B cell (primary cell): Measurements from ENCODE around the gene LIPE. TPM values are rescaled to one million over a fixed set of nuclear protein-coding genes. Genes with fewer than 3 reads are reported as not detected.

Experiments used
- ATAC-seq: fragments of 200-7000 bp; cut with Tn5 transposase; one replicate; pipeline ENCODE4 v1.10.0; 2021; ENCODE audit warnings: low read depth, mild to moderate bottlenecking, moderate number of reproducible peaks, moderate library complexity
- CTCF ChIA-PET: fragments of 350-600 bp; sonication (Branson Sonifier 250); formaldehyde crosslinking; loops from one replicate; lab custom pipeline; 2021; ENCODE audit warnings: antibody characterized with exemption, inconsistent platforms; lab: Charles Lee
- POLR2A ChIA-PET: fragments of 350-600 bp; sonication (Branson Sonifier 250); formaldehyde crosslinking; loops from one replicate; lab custom pipeline; 2021; ENCODE audit warnings: antibody characterized with exemption; lab: Charles Lee
- DNase-seq: peaks from one replicate; pipeline ENCODE4 v3.0.0; 2013
- H2AFZ ChIP-seq: 2 replicates; pipeline ENCODE4 v1.6.1; 2012; ENCODE audit warnings: mild to moderate bottlenecking, low read depth, low read length; ENCODE audit not compliant: insufficient read depth, poor library complexity, severe bottlenecking
- H3K27ac ChIP-seq, 2 donors: 1 replicate in 1 of 2; 2 replicates in 1 of 2; pipeline ENCODE4 v1.5.1; 2012 to 2013; ENCODE audit warnings: low read length in 2 of 2, mild to moderate bottlenecking in 2 of 2, moderate library complexity in 1 of 2
- H3K27me3 ChIP-seq, 4 experiments: fragments of 200-600 bp in 1 of 4; sonication (generic) in 1 of 4; replicated peaks in 1 of 4; 1 replicate in 2 of 4; 2 replicates in 2 of 4; pipeline versions ENCODE4 v1.6.1 to v1.7.0; 2013 to 2016; ENCODE audit warnings: low read length in 3 of 4, mild to moderate bottlenecking in 2 of 4, mixed read lengths in 1 of 4, moderate library complexity in 1 of 4; ENCODE audit not compliant: insufficient read depth in 4 of 4, control insufficient read depth in 3 of 4; ENCODE audit errors: control extremely low read depth in 1 of 4
- H3K36me3 ChIP-seq, 2 experiments: replicated peaks in 1 of 2; 1 replicate in 1 of 2; 2 replicates in 1 of 2; pipeline versions ENCODE4 v1.6.1 to v1.7.1; 2013; ENCODE audit warnings: low read length in 1 of 2; ENCODE audit not compliant: insufficient read depth in 2 of 2, control insufficient read depth in 1 of 2; ENCODE audit errors: control extremely low read depth in 1 of 2, extremely low read depth in 1 of 2
- H3K4me1 ChIP-seq, 2 donors: fragments of 200-600 bp in 1 of 2; sonication (generic) in 1 of 2; 1 replicate in 1 of 2; 2 replicates in 1 of 2; pipeline versions ENCODE4 v1.5.1 to v1.6.1; 2013 to 2017; ENCODE audit warnings: low read length in 2 of 2; ENCODE audit not compliant: control insufficient read depth in 2 of 2, insufficient read depth in 2 of 2
- H3K4me2 ChIP-seq: replicated peaks from 2 replicates; pipeline ENCODE3; 2012; ENCODE audit warnings: mild to moderate bottlenecking, low read depth, low read length; ENCODE audit not compliant: poor library complexity, severe bottlenecking
- H3K4me3 ChIP-seq, 5 experiments: fragments of 200-600 bp in 1 of 5; sonication (generic) in 1 of 5; 1 replicate in 3 of 5; 2 replicates in 2 of 5; pipeline versions ENCODE4 v1.5.1 to v1.7.0; 2011 to 2016; ENCODE audit warnings: low read length in 4 of 5, mild to moderate bottlenecking in 4 of 5, low read depth in 2 of 5, control low read depth in 1 of 5, moderate library complexity in 1 of 5; ENCODE audit not compliant: insufficient read depth in 1 of 5; ENCODE audit errors: control extremely low read depth in 1 of 5, extremely low read depth in 1 of 5
- H3K79me2 ChIP-seq: fragments of 200-600 bp; sonication (generic); one replicate; pipeline ENCODE4 v1.6.0; 2016; ENCODE audit warnings: low read length; ENCODE audit not compliant: control insufficient read depth, insufficient read depth
- H3K9ac ChIP-seq: fragments of 200-600 bp; sonication (generic); 2 replicates; pipeline ENCODE4 v1.6.1; 2017; ENCODE audit warnings: mild to moderate bottlenecking, low read length, moderate library complexity
- H3K9me3 ChIP-seq, 3 donors: one replicate each; pipeline versions ENCODE4 v1.6.1 to v1.7.1; 2013; ENCODE audit warnings: low read length in 2 of 3; ENCODE audit not compliant: control insufficient read depth in 2 of 3, insufficient read depth in 1 of 3; ENCODE audit errors: control extremely low read depth in 1 of 3
- H4K20me1 ChIP-seq: 2 replicates; pipeline ENCODE4 v1.6.0; 2012; ENCODE audit warnings: mild to moderate bottlenecking, low read length; ENCODE audit not compliant: insufficient read depth, control insufficient read depth, poor library complexity, severe bottlenecking
- H3K27ac Mint-ChIP-seq: one replicate; pipeline ENCODE4 v1.8.0; 2021; ENCODE audit warnings: mixed read lengths
- H3K27me3 Mint-ChIP-seq: one replicate; pipeline ENCODE4 v1.8.0; 2021; ENCODE audit warnings: mixed read lengths
- H3K4me1 Mint-ChIP-seq: one replicate; pipeline ENCODE4 v1.8.0; 2021; ENCODE audit warnings: mixed read lengths
- H3K4me3 Mint-ChIP-seq: one replicate; pipeline ENCODE4 v1.8.0; 2021; ENCODE audit warnings: mixed read lengths
- H3K9me3 Mint-ChIP-seq: one replicate; pipeline ENCODE4 v1.8.0; 2022; ENCODE audit warnings: mixed read lengths; ENCODE audit not compliant: insufficient read depth
- EZH2 ChIP-seq: IDR thresholded peaks from 2 replicates; pipeline ENCODE4 v1.6.1; 2012; ENCODE audit warnings: borderline replicate concordance, low read depth, mild to moderate bottlenecking, moderate library complexity, low read length; ENCODE audit not compliant: insufficient read depth, poor library complexity, severe bottlenecking
- WGBS: methylation state at CpG from one replicate; pipeline ENCODE4 v1.1.5; 2013; ENCODE audit warnings: missing lambda C conversion rate; ENCODE audit not compliant: insufficient coverage; 5-methylcytosine and 5-hydroxymethylcytosine counted together
- intact Hi-C: fragments of 100-400 bp; cut with micrococcal nuclease; formaldehyde crosslinking; loops from one replicate; pipeline ENCODE4 v1.10.0; 2022
- polyA plus RNA-seq: library from polyadenylated mRNA; depleted of rRNA; stranded (reverse); fragments of >200 nt; gene quantifications from 2 replicates; pipeline ENCODE4 v1.2.3, GENCODE V29; 2012
- total RNA-seq, 2 donors: library from RNA; stranded (reverse); fragments of 120-200 nt in 1 of 2; gene quantifications; 1 replicate in 1 of 2; 2 replicates in 1 of 2; pipeline versions ENCODE4 v1.2.3 to v1.2.4, GENCODE V29; 2013 to 2022
- TF ChIP-seq, protein P1 (sequence below): fragments of 200-600 bp; IDR thresholded peaks from one replicate; pipeline ENCODE4 v1.8.0; 2022; ENCODE audit warnings: antibody characterized with exemption, mild to moderate bottlenecking

The LIPE gene
- total and polyA plus RNA-seq, 2 donors (not counting 1 experiment from before 2014, with no cell fraction given), result 46.9 to 49.4 TPM

DNA sequence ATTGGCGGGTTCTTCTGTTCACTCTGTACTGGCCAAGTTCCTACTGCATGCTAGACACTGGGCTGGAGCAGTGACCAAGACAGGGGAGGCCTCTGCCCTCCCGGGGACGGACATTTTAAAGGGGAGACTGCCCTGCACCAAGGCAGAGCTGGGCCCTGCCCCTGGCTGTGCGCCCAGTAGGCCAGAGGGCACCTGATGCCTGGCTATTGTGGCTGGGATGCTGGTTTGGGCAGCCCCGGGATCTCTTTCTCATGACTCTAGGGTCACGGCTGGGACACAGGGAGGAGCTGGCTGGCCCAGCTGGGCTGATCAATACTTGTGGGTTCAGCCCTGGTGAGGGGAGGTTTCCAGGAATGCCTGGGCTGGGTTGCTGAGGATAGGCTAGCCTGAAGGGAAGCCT lies 17.7 kb downstream of the LIPE start:
- no peaks in the 10 kb centered on the region for H3K9me3 Mint-ChIP-seq
- H3K4me3 ChIP-seq, result no peak overlapping the region
- no peak for ATAC-seq
- no peak overlapping the region for H3K27ac ChIP-seq
- intact Hi-C loops, result no loop called here
- no peaks in the 10 kb centered on the region for H3K4me1 ChIP-seq
- no peak overlapping the region for H3K27ac Mint-ChIP-seq
- TF ChIP-seq, protein P1, sequence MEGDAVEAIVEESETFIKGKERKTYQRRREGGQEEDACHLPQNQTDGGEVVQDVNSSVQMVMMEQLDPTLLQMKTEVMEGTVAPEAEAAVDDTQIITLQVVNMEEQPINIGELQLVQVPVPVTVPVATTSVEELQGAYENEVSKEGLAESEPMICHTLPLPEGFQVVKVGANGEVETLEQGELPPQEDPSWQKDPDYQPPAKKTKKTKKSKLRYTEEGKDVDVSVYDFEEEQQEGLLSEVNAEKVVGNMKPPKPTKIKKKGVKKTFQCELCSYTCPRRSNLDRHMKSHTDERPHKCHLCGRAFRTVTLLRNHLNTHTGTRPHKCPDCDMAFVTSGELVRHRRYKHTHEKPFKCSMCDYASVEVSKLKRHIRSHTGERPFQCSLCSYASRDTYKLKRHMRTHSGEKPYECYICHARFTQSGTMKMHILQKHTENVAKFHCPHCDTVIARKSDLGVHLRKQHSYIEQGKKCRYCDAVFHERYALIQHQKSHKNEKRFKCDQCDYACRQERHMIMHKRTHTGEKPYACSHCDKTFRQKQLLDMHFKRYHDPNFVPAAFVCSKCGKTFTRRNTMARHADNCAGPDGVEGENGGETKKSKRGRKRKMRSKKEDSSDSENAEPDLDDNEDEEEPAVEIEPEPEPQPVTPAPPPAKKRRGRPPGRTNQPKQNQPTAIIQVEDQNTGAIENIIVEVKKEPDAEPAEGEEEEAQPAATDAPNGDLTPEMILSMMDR, result no peak
- no peak for TF ChIP-seq EZH2
- H2AFZ ChIP-seq, result no peak overlapping the region
- no peaks in the 10 kb centered on the region for H3K27me3 Mint-ChIP-seq
- peaks cover 51% of the 10 kb centered on the region for H3K79me2 ChIP-seq
- POLR2A ChIA-PET, result no interaction called here
- no peaks in the 10 kb centered on the region for H3K9me3 ChIP-seq
- WGBS, result 95% methylated on average over 6 of the region's 6 CpGs
- CTCF ChIA-PET, result no interaction called here
- peaks cover 58% of the 10 kb centered on the region for H4K20me1 ChIP-seq
- no peak for DNase-seq
- peaks cover 0 to 50% of the 10 kb centered on the region in 2 experiments for H3K36me3 ChIP-seq
- no peaks in the 10 kb centered on the region for H3K27me3 ChIP-seq
- H3K4me3 Mint-ChIP-seq, result no peak overlapping the region
- H3K4me2 ChIP-seq, result no peak overlapping the region
- H3K4me1 Mint-ChIP-seq, result peaks cover 3% of the 10 kb centered on the region
- H3K9ac ChIP-seq, result no peak overlapping the region

DNA sequence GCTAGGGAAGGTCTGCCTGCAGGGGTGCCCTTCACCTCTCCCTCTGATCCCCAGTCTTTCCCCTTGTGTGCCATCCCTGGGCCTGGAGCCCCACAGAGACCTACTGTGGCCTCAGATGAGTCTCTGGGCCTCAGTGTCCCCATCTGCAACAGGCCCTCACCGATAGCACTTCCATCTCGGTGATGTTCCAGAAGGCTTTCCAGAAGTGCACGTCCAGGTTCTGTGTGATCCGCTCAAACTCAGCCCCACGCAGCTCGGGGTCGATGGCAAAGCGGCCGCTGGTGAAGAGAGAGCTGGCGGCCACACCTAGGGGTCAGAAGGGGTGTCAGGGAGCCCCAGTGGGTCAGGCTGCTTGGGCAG lies 19.4 kb downstream of the LIPE start:
- Histone ChIP-seq H3K36me3 (peaks cover 0 to 43% of the 10 kb centered on the region in 2 experiments), H3K9me3 (no peaks in the 10 kb centered on the region), H3K27me3 (no peaks in the 10 kb centered on the region), H3K4me1 (no peaks in the 10 kb centered on the region), H3K27ac (no peak overlapping the region), H3K9ac (no peak overlapping the region), H3K4me3 (no peak overlapping the region), H2AFZ (no peak overlapping the region), H3K79me2 (peaks cover 37% of the 10 kb centered on the region), H4K20me1 (peaks cover 42% of the 10 kb centered on the region), H3K4me2 (no peak overlapping the region)
- TF ChIP-seq, protein P1, result no peak
- no peak for TF ChIP-seq EZH2
- Mint-ChIP-seq H3K4me3 (no peak overlapping the region), H3K4me1 (peaks cover 3% of the 10 kb centered on the region), H3K27ac (no peak overlapping the region), H3K9me3 (no peaks in the 10 kb centered on the region), H3K27me3 (no peaks in the 10 kb centered on the region)
- ATAC-seq (no peak), DNase-seq (no peak)
- intact Hi-C loops, result no loop called here
- ChIA-PET POLR2A (interaction anchor here (0.5 kb wide), 1 partner anchor 12 kb away, joined by 5 read pairs; no protein-coding TSS in a partner anchor), CTCF (no interaction called here)
- WGBS, result 98% methylated on average over 8 of the region's 10 CpGs
